Measurements from ENCODE around the gene CSMD2.

CSMD2 gene

DNA sequence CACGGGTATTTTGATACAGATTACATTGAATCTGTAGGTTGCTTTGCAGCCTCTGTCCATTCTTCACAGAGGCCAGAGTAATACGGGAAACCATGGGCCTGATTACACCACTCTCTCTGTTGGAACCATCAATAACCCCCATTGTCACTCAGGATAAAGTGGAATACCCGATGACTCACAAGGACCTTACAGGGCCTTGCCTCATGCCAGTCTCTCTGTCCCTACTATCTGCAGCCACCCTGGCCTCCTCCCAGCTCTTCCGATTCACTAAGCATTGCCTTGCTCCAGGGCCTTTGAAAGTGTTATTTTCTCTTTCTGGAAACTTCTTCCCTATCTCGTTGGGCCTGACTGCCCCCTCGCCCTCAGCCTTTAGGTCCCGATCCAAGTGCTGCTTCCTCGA lies 239.4 kb downstream of the CSMD2 start:
- H3K36me3 ChIP-seq: no peaks in the 10 kb centered on the region
- 0 out of 2 replicates have a peak, but pooled peaks cover 3% of the 10 kb centered on the region for H3K9me3 ChIP-seq
- H4K20me1 ChIP-seq: no peaks in the 10 kb centered on the region
- no peak overlapping the region for H3K9ac ChIP-seq
- no peak overlapping the region for H3K4me2 ChIP-seq
- TF ChIP-seq Cebpa-rat (IDR thresholded peaks at IDR 0.05): no peak
- no peaks in the 10 kb centered on the region for H3K27me3 ChIP-seq
- H3K4me1 ChIP-seq: no peaks in the 10 kb centered on the region
- H3K27ac ChIP-seq: no peak overlapping the region
- no peak overlapping the region for H3K4me3 ChIP-seq

DNA sequence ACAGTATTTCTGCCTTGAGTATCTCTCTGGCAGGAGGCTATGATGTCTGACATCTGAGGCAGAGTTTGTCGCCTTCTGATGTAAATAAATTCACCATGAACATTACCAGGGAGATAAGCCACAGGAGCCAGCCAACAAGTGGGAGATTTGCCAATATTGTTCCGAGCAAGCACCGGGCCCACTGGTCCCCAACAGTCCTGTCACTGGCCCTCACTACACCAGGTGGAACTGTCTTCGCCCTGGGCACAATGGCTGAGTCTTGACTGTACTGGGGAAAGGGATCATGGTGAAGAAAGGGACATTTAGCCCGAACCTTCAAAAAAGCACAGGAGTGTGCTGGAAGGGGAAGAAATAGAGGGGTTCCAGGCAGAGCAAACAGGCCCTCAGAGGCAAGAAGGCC lies 243.7 kb downstream of the CSMD2 start:
- Histone ChIP-seq H4K20me1 (no peaks in the 10 kb centered on the region), H3K27ac (no peak overlapping the region), H3K4me1 (no peaks in the 10 kb centered on the region), H3K4me3 (no peak overlapping the region), H3K9me3 (0 out of 2 replicates have a peak, but pooled peaks cover 3% of the 10 kb centered on the region), H3K9ac (no peak overlapping the region), H3K4me2 (no peak overlapping the region), H3K27me3 (no peaks in the 10 kb centered on the region), H3K36me3 (no peaks in the 10 kb centered on the region)
- no peak for TF ChIP-seq Cebpa-rat (IDR thresholded peaks at IDR 0.05)

DNA sequence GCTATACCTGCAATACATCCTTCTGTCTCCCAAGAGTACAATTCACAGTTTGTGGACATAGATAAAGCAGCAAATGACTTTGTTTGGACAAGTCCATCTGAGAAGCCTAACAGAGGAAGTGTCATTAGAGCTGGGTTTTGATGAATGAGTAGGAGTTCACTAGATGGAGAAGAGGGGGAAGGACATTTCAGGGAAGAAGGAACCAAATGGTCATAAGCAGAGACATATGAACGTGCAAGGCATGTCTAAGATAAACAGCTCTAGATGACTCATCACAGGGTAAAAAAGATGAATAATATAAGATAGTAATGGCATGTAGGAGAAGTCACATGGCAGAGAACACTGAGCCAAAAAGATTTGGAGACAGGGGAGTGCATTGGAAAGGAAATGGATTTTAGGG lies 246.7 kb downstream of the CSMD2 start:
- no peak overlapping the region for H3K4me2 ChIP-seq
- no peak overlapping the region for H3K27ac ChIP-seq
- H3K9ac ChIP-seq: no peak overlapping the region
- no peaks in the 10 kb centered on the region for H4K20me1 ChIP-seq
- H3K36me3 ChIP-seq: no peaks in the 10 kb centered on the region
- no peaks in the 10 kb centered on the region for H3K27me3 ChIP-seq
- no peaks in the 10 kb centered on the region for H3K9me3 ChIP-seq
- no peak overlapping the region for H3K4me3 ChIP-seq
- TF ChIP-seq Cebpa-rat (IDR thresholded peaks at IDR 0.05): no peak
- H3K4me1 ChIP-seq: no peaks in the 10 kb centered on the region

DNA sequence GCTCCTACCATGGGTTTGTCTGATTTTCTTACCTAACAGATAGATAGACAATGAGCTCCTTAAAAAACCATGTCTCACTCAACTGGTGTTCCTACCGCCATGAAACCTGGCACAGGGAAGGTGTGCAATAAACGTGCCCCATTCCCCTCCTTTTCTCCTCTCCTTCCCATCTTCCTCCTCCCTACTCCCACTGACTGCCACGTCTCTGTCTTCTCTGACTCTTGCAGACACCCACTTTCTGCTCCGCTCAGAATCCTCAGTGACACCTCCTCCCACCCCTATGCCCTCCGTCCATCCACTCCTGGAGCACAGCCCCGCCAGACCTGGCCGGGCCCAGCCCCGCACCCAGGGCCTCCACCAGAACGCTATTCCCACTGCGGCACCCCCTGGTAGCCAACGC lies 248.2 kb downstream of the CSMD2 start:
- H4K20me1 ChIP-seq: no peaks in the 10 kb centered on the region
- H3K4me3 ChIP-seq: no peak overlapping the region
- H3K36me3 ChIP-seq: no peaks in the 10 kb centered on the region
- H3K27ac ChIP-seq: no peak overlapping the region
- TF ChIP-seq Cebpa-rat (IDR thresholded peaks at IDR 0.05): no peak
- H3K9ac ChIP-seq: no peak overlapping the region
- no peaks in the 10 kb centered on the region for H3K9me3 ChIP-seq
- H3K27me3 ChIP-seq: no peaks in the 10 kb centered on the region
- no peaks in the 10 kb centered on the region for H3K4me1 ChIP-seq
- H3K4me2 ChIP-seq: no peak overlapping the region

DNA sequence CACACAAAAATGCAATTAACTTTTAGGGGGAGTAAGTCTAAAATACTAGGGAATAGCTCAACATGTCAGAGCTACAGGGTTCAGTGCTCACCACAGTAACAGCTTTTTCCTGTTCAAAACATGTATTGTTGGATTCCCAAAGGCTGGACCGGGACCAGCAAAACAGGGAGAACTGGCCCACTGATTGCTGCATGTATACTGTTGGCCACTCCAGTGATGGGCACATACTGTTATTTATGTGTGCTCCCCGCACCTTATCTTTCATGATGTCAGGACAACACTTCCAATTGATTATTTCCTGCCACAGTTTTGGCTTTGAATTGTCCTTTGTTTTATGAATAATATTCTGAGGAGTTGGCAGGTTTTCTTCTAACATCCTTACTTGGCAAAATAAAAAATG lies 250.5 kb downstream of the CSMD2 start:
- Histone ChIP-seq H3K27me3 (no peaks in the 10 kb centered on the region), H3K4me2 (no peak overlapping the region), H3K4me1 (no peaks in the 10 kb centered on the region), H3K9me3 (no peaks in the 10 kb centered on the region), H3K9ac (no peak overlapping the region), H4K20me1 (no peaks in the 10 kb centered on the region), H3K27ac (no peak overlapping the region), H3K4me3 (no peak overlapping the region), H3K36me3 (no peaks in the 10 kb centered on the region)
- TF ChIP-seq Cebpa-rat (IDR thresholded peaks at IDR 0.05): no peak

DNA sequence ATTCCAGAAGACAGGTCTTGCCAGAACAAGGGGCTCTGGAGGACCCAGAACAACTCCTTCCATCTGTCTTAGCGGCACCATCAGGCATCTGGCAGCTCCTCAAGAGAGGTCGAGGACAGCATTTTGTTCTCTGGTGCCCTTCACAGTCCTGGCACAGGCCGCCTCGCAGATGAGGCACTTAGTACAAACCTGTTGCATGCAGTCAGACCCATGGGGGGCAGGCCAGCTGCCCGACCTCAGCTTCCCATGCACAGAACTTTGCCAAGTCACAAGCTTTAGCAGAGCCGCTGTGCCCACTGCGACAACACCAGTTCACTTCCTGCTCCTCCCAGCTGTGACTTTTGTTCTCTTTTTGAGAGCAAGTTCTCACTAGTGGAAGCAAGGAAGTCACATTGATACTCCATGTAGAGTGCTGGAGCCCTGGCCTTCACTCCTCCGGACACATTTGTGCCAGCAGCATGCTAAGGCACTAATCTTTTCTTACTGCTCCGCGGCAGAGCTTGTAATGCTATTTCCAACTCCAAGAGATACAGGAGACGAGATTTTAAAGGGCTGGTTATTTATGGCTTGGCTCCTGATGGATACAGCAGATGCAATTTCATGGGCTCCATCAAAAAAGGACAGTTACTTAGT lies 256.6 kb downstream of the CSMD2 start:
- Histone ChIP-seq H3K9ac (no peak overlapping the region), H3K27ac (no peak overlapping the region), H3K4me1 (peaks cover 15% of the 10 kb centered on the region), H4K20me1 (no peaks in the 10 kb centered on the region), H3K4me3 (no peak overlapping the region), H3K9me3 (no peaks in the 10 kb centered on the region), H3K27me3 (no peaks in the 10 kb centered on the region), H3K4me2 (no peak overlapping the region), H3K36me3 (no peaks in the 10 kb centered on the region)
- TF ChIP-seq Cebpa-rat (IDR thresholded peaks at IDR 0.05): no peak

DNA sequence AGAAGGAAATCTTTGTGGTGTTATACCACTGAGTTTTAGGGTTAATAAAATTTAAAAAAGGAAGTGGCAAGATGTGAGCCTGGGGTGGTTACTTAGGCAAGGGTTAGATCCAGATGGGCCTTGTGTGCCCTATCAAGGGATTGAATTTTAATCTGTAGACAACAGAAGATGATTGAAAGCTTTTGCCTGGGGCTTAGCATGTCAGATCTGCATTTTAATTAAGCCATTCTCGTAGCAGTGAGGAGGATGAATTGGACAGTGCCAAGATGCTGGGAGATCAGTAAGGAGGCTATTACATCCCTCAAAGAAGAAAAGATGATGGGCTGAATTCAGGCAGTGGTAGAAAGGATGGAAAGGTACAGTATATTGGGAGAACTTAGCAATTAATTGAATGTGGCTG lies 258.9 kb downstream of the CSMD2 start:
- Histone ChIP-seq H3K9me3 (no peaks in the 10 kb centered on the region), H3K4me3 (no peak overlapping the region), H3K27ac (no peak overlapping the region), H3K36me3 (no peaks in the 10 kb centered on the region), H3K4me1 (peaks cover 25% of the 10 kb centered on the region), H3K4me2 (peak overlapping the region; percentile 12; the same call in 1 of the 2 replicates), H3K9ac (no peak overlapping the region), H3K27me3 (no peaks in the 10 kb centered on the region), H4K20me1 (no peaks in the 10 kb centered on the region)
- no peak for TF ChIP-seq Cebpa-rat (IDR thresholded peaks at IDR 0.05)

DNA sequence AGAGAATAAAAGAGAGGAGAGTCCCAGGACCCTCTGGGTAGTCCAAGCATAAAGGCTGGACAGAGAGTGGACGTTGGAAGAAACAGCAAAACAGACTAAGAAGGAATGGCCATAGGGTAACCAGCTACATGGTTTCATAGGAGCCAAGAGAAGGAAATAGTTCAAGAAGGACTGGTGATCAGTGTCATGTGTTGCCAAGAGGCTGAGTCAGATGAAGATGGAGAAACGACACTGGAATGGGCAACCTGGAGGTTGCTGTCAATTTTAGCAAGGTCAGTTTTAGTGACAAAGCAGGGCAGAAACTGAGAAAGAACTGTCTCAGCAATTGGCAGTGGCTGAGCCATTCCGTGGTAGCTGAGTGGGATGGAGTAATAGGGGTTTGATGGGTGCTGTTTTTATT lies 259.8 kb downstream of the CSMD2 start:
- H3K4me3 ChIP-seq: no peak overlapping the region
- peaks cover 25% of the 10 kb centered on the region for H3K4me1 ChIP-seq
- H4K20me1 ChIP-seq: no peaks in the 10 kb centered on the region
- no peaks in the 10 kb centered on the region for H3K27me3 ChIP-seq
- H3K4me2 ChIP-seq: no peak overlapping the region
- H3K27ac ChIP-seq: no peak overlapping the region
- no peak overlapping the region for H3K9ac ChIP-seq
- no peak for TF ChIP-seq Cebpa-rat (IDR thresholded peaks at IDR 0.05)
- no peaks in the 10 kb centered on the region for H3K36me3 ChIP-seq
- no peaks in the 10 kb centered on the region for H3K9me3 ChIP-seq

DNA sequence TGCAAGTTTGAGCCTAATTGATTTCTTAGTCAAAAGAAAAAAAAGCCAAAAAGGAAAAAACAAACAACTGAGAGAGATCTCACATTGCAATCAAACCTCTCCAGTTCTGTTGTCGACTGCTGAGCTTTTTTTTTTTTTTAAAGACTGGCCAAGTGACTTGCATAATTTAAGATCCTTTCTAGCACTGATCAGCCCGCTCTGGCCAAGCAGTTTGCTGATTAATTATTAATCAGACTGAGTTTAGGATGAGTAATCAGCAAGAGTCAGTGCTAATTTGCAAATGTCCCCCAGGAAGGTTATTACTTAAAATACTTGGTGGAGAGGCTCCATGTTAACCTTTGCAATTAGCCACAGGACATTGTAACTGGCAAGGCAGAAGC lies 261.8 kb downstream of the CSMD2 start:
- no peaks in the 10 kb centered on the region for H3K36me3 ChIP-seq
- no peaks in the 10 kb centered on the region for H4K20me1 ChIP-seq
- no peaks in the 10 kb centered on the region for H3K27me3 ChIP-seq
- H3K4me3 ChIP-seq: no peak overlapping the region
- no peak overlapping the region for H3K9ac ChIP-seq
- peak overlapping the region; percentile 28 for H3K4me2 ChIP-seq
- no peak overlapping the region for H3K27ac ChIP-seq
- peaks cover 25% of the 10 kb centered on the region for H3K4me1 ChIP-seq
- no peaks in the 10 kb centered on the region for H3K9me3 ChIP-seq
- TF ChIP-seq Cebpa-rat (IDR thresholded peaks at IDR 0.05): no peak

DNA sequence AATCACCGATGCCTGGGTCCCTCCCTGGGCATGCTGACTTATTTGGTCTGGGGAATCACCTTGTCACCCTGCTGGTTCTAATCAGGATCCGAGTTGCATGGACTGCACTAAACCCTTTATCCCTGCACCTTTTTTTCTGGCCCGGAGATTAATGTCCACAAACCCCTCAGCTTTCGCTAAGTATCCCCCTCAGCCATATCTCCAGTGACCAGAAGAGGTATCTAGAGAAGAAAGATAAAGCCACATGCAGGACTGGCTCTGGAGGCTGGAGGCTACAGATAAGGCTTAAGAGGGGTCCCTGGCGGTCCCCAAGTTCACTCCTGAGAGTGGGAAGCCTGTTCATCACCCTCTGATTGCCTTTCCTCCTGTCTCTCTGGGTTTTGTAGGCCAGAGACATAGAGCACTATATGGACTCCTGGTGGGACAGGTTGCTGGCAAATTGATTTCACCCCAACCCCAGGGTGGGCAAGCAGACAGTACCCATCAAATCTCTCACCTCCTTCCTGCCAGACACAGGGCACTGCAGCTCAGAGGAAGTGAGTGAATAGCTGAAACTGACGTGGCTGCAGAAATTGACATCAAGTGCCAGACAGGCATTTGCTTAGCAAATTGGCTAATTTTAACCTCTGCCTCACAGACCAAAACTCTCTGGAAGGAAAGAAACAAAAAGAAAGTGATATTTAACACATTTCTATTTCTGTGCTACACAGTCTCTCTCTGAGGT lies 262.4 kb downstream of the CSMD2 start:
- Histone ChIP-seq H3K4me1 (peaks cover 25% of the 10 kb centered on the region), H3K27ac (no peak overlapping the region), H3K27me3 (no peaks in the 10 kb centered on the region), H4K20me1 (no peaks in the 10 kb centered on the region), H3K4me2 (peak overlapping the region; percentile 28; the same call in 1 of the 2 replicates), H3K9ac (no peak overlapping the region), H3K9me3 (no peaks in the 10 kb centered on the region), H3K36me3 (no peaks in the 10 kb centered on the region), H3K4me3 (no peak overlapping the region)
- no peak for TF ChIP-seq Cebpa-rat (IDR thresholded peaks at IDR 0.05)
